Bone marrow (tissue), 2 donors: ENCODE measurements around the gene TFR2.
"Not testable (repeated sequence)": the region's sequence is repeated elsewhere in the genome, so short reads cannot be mapped to it uniquely, and the experiment has no call there.

Experiments used
- DNase-seq, 2 donors: peaks; one replicate each; lab custom pipeline; 2025; lab: John Stamatoyannopoulos, UW

Gene TFR2

GRCh38 chr7:100678291-100678984 is 37.1 kb upstream of the TFR2 start:
- no peak for DNase-seq

GRCh38 chr7:100677308-100678267 is 36.2 kb upstream of the TFR2 start:
- no peak for DNase-seq

- DNase-seq = no peak
These were observed 35.4 kb upstream of the TFR2 start for GRCh38 chr7:100676501-100677306.

GRCh38 chr7:100675581-100676350 is 34.4 kb upstream of the TFR2 start:
- peak; percentile 53 to 56 for DNase-seq

GRCh38 chr7:100675105-100675451 is 33.7 kb upstream of the TFR2 start:
- DNase-seq = no peak

- DNase-seq = peak; percentile 6 to 62
These were observed 33.2 kb upstream of the TFR2 start for GRCh38 chr7:100674411-100675104.

- DNase-seq = peak in 1 of 2 donors; percentile 82
These were observed 32.6 kb upstream of the TFR2 start for GRCh38 chr7:100673942-100674410.

GRCh38 chr7:100673302-100673941 is 32.1 kb upstream of the TFR2 start, which contains the start of gene GNB2:
Gene GNB2, plus strand, starts transcription at chr7:100673740. Its CDS starts 2,526 bp downstream, at chr7:100676266.
- peak; percentile 96 for DNase-seq

GRCh38 chr7:100671353-100672327 is 30.3 kb upstream of the TFR2 start:
- no peak for DNase-seq

GRCh38 chr7:100670074-100670473 is 28.7 kb upstream of the TFR2 start:
- no peak for DNase-seq

GRCh38 chr7:100669106-100669505 is 27.8 kb upstream of the TFR2 start:
- not testable (repeated sequence) for DNase-seq

- DNase-seq = no peak
These were observed 26.7 kb upstream of the TFR2 start for GRCh38 chr7:100668069-100668449.

- no peak for DNase-seq
These were observed 26.1 kb upstream of the TFR2 start for GRCh38 chr7:100667331-100668068.

GRCh38 chr7:100665168-100665726 is 23.9 kb upstream of the TFR2 start:
- DNase-seq = no peak

GRCh38 chr7:100662194-100662776 is 20.9 kb upstream of the TFR2 start:
- DNase-seq = not testable (repeated sequence)

- no peak for DNase-seq
These were observed 14.7 kb upstream of the TFR2 start, which contains the start of gene ACTL6B for GRCh38 chr7:100655908-100656674. Gene ACTL6B, minus strand, starts transcription at chr7:100656448. Its CDS starts 94 bp downstream, at chr7:100656354.
